Iris pigment epithelial cell (primary cell): ENCODE measurements around the gene TBC1D17.

ENCODE experiments used
- DNase-seq: peaks from one replicate; pipeline ENCODE4 v3.0.0-alpha.2; 2011; ENCODE audit warnings: low read depth

The TBC1D17 gene

DNA sequence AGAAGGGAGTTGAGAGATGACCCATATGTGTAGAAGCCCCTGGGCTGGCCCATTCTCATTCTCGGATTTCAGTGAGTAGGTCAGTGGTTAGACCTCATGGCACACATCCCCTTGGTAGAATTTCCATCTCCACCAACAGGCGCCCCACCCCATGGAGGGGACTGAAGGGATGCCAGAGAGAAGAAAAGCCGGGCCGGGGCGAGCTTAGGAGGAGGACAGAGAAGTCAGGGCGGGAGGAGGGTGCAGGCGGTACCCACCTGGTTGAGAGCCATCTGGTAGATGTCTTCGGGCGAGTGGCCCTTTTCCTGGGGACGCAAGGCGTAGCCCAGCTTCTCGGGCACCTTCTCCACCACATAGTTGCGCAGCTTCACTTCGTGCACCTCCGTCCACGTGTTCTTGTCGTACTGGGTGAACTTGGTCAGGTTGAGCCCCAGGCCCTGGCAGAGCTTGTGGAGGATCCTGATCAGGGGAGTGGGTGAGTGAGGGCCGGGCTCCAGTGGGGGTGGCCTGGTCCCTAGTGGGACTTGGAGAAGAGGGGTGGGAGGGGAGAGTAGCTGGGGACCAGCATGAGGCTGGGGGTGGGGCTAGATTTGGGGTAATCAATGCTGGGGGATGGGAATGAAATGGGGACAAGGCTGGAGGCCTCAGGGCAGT is 16.6 kb downstream of the TBC1D17 start:
- no peak for DNase-seq

DNA sequence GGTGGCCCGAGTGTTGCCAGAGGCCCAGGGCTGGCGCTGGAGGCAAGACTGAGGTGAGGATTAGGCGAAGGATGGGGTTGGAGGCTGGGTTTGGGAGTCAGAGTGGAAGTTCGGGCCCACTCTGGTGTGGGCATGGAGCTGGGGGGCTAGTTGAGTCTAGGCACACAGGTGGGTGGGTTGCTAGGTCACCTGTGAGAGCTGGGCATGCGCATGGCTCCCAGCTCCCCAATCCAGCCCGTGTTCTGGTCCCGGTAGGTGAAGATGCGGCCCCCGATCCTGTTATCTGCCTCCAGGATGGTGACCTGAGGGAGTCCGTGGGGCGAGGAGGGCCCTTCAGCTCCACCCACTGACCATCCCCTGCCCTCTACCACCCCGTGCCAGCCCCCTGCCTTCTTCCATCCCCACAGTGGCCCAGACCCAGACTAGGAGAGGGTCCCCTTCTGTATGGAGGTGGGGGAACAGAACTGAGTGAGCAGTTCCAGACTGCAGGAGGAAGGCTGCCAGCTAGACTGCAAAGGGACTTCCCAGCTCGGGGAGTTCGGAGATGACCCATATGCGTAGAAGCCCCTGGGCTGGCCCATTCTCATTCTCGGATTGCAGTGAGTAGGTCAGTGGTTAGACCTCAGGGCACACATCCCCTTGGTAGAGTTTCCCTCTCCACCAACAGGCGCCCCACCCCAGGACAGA is 17.5 kb downstream of the TBC1D17 start:
- DNase-seq = no peak

DNA sequence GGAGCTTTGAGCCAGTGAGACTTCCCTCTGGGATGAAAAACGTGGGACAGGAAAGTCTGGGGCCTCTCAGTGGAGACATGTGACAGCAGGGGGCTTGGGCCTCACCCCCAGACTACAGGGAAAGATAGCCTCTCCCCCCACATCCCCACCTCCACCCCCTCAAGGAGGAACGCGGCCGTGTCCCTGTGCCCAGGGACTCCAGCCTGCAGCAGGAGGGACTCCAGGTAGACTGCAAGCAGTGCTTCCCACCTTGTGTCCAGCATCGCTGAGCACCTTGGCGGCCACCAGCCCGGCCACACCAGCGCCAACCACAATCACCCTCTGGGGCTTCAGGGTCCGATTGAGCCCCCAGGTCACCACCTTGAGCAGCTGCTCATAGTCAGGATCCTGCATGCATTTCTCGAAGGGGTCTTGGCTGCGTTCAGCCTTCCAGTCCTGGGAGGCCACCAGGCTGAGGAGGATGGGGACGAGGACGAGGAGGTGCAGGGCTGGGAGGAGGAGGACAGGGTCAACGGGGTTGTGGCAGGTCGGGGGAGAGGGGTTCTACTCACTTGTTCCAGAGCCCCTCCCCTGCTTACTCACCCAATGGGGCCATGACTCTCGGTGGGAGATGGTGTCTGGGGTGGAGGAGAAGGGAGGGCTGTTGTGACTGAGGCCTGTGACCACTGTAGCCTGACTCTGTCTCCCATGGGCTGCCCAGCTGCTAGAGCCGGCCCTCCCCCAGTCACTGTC is 18.2 kb downstream of the TBC1D17 start:
- no peak for DNase-seq

DNA sequence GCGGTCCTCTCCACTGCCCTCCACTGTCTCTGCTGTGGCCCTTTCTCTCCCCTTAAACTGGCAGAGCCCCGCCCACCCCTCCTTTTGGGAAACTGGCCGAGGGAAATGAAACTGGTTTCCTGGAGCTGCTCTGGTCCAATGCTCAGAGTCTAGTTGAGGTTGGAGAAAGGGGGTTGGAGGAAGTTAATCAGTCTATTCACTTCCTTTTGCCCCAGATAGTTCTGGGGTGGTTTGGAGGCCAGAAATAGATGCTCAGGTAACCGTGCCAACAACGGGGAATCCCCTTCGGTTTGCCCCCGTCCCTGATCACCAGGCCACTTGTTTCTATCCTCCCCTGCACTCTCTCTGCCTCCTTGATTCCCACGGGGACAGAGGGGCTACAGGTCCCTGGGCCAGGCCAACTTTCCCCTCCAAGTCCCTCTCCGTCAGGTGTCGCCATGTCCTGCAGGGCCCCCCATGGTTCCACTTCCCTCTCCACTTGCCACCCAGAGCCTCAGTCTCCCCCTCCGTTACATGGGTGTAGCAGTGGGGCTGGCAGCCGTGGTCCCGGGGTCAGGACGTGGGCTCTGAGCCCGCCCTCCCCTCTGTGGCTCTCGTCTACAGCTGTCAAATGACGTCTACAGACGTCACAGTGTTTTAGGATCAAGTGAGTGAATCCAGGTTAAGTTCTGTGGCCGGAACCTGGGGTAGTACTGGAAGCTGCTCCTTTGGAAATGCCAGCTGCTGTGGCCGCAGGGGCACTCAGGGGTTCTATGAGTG is 19.5 kb downstream of the TBC1D17 start, which contains the start of gene IL4I1:
TSS of gene IL4I1 (minus strand) at position 25 of the 759 bp plus-strand sequence. CDS start 727 bp downstream, outside the sequence.
- no peak for DNase-seq

DNA sequence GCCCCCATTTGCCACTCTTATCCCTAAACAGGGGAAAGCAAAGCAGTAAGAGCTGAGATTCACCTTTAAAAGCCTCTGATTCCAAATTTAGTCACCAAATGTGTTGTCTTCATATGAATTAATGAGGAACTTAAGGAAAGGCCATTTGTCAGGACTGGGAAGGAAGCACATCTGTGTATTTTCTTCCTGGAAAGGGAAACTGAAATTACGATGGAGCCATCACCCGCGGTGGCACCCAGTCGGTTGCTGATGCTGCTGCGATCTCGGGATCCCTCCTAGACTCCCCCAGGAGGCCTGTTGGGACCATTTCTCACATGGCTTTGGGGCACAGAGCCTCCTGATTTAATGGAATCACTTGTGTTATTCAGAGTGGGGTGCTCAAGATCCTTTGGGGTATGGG is 26.6 kb downstream of the TBC1D17 start:
- DNase-seq = no peak

DNA sequence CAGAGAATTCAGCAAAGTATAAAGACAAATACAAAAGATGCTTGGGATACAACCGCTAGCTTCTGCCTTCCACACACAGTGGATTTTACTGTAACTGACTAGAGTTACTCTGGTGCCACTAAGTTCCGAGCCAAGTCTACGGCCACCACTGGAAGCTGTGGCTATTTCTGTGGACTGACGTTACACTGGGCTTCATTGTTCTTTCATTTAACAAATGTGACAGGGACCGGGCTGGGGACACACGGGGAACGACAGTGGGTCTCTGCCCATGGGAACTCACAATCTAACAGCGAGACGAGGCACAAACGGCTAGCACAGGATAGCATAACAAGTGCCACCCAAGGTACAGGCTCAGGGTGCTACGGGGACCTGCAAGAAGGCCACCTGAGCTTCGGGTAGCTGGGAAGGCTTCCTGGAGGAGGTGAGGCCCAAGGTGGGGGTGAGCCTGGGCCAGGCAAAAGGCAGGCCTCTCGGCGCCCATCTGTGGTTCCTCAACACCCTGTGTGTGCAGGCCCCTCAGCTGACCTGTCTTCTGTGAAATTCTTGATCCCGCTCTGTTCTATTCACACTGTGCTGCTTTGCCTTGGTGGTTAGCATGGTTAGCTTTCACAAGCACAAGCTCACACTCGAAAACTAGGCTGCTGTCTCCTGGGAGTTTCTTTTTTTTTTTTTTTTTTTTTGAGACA is 29.5 kb downstream of the TBC1D17 start:
- no peak for DNase-seq

DNA sequence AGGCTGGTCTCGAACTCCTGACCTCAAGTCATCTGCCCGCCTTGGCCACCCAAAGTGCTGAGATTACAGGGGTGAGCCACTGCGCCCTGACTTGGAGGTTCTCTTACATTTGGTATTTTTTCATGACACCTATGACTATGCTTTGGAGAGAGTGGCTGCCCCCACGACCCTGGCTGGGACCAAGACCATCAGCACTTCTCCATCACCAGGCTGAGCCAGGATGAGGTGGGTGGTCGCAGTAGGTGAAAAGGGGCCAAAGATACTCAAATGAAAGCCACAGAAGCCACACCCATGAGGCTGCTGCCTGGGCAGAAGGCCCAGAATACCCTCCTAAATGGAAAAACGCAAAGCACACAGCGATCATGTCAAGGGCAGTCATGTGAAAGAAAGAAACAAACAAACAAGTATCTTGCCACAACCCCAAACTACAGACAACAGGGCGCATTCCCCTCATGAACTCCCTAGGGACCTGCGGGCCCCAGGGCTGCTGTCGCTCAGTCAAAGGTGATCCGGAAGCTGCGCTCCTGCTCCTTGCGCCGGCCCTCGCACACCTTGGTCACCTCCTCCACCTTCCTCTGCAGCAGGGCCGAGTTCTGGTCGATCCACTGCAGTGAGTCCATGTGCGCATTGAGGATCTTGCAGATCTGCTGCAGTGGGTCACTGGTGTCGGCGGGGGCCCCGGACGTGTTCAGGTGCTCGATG is 30.4 kb downstream of the TBC1D17 start:
- DNase-seq = no peak

DNA sequence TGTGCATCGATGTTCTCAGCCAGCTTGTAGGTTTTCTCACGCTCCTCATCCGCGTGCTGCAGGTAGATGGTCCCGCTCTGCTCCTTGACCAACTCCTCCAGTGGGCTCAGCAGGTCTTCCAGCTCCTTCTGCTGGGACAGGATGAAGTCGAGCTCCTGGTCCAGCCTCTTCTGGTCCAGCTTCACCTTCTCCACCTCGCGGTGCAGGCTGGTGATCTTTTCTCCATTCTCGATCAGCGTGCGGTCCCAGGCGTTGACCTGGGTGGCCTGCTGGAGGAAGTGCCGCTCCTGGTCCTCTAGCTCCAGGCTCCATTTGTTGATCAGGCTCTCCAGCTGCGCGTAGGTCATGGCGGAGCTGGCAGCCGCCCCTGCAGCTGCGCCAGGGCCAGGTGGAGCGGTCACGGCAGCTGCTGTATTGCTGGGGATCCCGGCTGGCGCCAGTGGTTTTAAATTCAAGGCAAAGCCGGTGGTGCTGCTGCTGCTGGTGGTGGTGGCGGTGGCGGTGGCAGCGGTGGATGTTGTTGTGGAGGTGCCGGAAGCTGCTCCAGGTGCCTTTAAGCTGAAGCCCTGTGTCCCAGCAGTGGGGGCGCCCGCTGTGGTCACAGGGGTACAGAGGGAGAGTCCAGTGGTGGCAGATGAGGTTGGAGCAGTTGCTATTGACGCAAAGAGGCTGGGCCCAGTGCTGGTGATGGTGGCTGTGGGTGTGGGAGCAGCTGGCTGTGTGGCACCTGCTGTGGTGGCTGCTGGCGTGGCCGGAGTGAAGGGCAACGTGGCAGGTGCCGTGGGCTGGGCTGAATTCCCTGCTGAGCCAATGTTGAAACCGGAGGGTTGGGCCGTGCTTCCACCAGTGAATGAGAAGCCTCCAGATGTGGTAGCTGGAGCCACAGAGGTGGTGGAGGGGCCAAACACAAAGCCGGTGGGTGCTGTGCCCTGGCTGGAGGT is 31.2 kb downstream of the TBC1D17 start:
- DNase-seq = no peak

DNA sequence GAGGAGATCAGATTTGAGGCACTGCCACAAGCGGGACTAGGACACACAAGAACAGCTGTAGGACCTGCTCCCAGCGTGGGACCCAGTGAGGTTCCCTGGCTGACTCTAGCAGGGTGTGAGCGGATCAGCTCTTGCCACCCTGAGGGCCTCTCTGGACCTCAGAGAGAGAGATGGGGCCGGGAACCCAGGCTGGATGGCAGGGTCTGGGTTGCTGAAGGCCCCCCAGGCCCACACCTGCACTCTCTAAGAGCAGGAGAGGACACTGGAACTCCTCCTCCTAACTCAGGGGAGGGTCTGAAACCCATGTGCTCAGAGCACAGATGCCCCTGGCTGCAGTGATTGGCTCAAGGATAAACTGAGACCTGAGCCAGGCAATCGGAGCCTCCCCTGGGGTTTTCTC is 32.7 kb downstream of the TBC1D17 start:
- no peak for DNase-seq

DNA sequence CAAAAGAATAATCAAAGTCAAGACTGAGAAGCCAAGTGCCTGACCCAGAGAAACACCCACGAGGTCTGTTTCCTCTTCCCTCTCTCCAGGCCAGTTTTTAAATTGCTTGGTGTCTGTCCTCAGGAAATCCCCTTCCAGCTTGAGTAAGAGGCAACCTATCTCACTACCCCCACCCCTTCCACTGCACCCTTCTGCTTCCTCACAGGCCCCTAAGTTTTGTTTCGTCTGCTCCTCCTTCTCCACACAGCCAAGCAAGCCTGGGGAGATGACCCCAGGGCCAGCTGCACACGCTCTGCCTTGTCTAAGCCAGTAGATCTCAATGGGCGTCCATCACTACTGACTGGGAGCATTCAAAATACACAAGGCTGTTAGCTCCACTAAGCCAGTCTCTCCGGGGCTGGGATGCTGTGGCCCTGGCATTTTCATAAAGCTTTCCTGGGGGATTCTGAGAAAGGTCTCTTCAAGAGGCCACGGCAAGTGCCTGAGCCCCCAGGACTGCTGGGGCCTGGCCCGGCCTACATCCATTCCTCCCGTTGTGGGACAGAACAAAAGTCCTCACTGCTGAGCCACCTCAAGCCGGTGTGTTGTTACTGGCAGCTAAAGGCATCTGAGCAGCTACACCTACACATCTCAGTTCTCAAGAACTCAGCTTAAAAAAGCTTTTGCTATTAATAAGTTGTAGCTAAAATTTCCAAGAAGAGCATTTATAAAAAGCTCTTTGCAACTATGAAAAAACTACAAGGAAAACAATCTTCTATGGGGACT is 34.1 kb downstream of the TBC1D17 start:
- DNase-seq = peak; percentile 42

DNA sequence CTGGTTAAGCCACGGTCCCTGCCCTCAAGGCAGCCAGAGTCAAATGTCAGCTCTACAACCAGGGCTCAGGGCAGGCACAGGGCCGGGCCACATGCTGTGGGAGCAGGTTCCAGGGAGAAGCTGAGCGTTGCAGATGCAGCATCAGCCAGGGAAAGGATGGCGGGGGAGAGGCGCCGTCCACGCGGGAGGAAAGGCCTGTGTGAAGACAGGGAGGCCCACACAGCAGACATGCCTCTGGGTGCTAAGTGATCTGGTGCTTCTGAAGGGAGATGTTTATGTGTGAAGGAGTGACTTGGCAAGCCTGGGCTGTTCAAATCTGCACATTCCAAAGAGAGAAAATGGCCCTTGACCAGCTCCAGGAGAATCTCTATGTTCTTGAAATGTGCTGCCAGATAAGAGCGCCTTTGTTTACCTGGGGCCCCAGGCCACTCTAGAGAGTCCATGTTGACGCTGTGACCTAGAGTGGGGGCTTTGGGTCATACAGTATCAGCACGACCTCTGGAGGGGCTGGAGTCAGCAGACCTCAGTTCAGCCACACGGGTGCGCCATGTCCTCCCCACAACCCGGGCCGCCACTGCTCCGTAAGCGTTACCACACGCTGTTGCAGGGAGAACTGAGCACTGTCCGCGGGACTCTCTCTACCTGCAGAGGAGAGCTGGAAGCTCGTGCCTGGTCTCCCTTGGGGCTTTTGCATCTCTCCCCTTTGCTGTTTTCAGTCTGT is 35.6 kb downstream of the TBC1D17 start:
- DNase-seq = peak; percentile 38

DNA sequence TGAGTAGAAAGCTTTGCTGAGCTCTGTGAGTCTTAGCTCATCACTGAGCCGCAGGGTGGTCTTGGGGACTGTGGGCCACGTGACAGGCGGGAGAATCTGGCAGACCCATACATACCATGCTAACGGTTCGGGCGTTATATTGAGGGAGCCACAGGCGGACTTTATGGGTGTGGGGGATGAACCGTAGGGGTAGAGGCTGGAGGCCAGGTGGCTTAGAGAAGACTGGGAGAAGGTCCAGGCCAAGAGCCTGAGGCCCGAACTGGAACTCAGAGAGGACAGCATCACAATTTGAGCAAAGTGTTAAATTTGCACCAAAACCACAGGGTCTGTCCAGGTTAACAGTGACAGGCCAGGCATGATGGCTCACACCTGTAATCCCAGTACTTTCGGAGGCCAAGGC is 36.2 kb downstream of the TBC1D17 start:
- no peak for DNase-seq

DNA sequence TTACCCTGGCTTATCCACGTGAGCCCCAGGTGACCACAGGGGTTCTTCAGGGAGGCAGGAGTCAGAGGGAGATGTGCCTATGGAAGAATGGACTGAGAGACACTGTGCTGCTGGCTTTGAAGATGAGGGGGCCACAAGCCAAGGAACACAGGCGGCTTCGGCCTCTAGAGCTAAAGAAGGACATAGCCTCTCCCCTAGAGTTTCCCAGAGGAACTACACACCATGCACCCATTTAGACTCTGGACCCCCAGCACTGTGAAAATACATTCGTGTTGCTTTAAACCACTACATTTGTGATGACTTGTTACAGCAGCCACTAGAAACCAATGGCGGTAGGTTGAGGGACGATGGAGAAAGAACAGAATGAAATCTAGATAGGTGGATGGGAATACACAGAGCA is 37.8 kb downstream of the TBC1D17 start:
- DNase-seq = no peak

DNA sequence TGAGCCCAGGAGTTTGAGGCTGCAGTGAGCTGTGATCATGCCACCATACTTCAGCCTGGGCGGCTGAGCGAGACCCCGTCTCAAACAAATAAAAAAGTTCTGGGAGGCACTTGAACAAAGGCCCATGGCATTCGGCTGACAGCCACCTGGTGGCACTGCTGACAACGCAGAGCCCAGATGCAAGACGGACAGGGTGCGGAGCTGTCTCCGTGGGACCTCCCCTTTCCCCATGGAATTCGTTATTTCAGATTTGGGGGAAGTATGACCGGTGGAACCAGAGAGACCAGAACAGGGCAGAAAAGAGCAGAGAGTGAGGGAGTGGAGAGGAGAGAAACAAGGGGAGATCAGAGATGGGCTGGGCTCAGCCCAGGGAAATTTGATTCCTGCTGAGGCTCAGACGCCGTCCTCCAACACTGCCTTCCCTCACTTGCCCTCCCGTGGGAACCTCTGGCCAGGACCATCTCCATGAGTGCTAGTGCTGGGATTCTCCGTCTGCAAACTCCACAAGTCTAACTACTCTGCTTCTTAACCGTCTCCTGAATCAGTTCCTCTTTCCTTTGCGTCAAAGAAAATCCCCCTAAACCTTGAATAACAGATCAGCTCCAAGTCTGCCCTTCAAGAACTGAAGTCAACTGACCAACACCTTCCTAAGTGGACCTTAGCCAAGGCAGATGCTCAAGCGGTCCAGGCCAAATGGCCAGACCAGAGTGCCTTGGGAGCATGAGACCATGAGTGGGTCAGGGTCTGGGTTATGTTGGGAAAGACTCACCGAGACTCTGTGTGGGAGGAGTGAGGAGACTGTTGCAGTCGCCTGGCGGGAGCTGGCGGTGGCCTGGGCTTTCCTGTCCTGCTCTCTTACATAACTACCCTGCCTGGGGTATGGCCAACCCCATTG is 39.6 kb downstream of the TBC1D17 start:
- DNase-seq = no peak

DNA sequence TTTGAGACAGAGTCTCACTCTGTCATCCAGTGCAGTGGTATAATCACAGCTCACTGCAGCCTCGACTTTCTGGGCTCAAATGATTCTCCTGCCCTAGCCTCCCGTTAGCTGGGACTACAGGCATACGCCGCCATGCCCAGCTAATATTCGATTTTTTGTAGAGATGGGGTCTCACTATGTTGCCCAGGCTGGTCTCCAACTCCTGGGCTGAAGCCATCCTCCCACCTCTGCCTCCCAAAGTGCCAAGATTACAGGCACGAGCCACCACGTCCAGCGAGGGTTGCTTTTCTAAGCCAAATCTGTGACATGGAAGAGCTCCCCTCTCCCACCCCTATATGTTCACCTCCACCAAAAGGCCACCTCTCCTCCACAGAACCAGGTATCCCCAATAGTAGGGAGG is 40.6 kb downstream of the TBC1D17 start:
- no peak for DNase-seq

DNA sequence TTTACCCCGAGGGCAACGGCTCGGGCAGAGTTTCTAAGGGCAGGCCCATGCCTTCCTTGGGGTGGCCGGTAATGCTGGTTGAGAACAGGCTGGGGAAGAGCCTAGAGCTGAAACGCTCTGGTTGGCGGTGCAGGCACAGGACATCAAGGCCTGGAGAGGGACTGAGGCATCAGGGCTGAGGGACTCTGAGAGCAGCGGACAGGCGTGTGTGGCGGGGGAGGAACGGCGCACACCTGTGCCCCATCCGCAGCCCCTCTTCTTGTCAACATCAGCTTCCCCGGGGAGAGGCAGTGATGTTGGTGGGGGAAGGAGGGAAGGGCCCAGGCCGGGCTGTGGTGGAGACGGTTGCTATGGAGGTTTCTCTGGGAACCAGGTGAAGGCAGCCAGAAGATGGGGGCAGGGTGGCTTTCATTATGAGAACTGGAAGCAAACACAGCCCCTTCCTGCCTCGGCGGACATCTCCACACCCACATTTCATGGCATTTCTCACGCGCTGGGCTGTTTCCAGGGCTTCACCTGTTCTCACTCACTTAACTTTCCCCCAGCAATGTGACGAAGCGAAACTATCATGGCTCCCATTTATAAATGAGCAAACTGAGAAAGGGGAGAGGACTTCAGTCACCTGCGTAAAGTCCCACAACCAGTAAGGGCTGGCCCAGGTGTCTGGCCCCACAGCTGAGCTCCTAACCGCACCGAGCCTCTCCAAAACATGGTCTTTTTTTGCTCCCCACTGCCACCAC is 43.3 kb downstream of the TBC1D17 start:
- no peak for DNase-seq
